Thyroid gland (tissue), 4 donors: ENCODE data around the gene GRSF1. TPM values are rescaled to one million over a fixed set of nuclear protein-coding genes. Genes with fewer than 3 reads are reported as not detected.
A peak's percentile ranks its signal among the peaks of the same experiment; 100 is the strongest.
"Not testable (repeated sequence)": the region's sequence is repeated elsewhere in the genome, so short reads cannot be mapped to it uniquely, and the experiment has no call there.

Source experiments
- DNase-seq, 2 donors: peaks; one replicate each; pipeline ENCODE4 v3.0.0-alpha.2; 2019
- H3K27ac ChIP-seq, 3 donors: fragments of 200-600 bp; sonication (generic); 1 replicate in 2 of 3; 2 replicates in 1 of 3; pipeline ENCODE4 v1.5.1; 2016 to 2019; ENCODE audit warnings: mild to moderate bottlenecking in 1 of 3, moderate library complexity in 1 of 3
- H3K27me3 ChIP-seq: fragments of 200-600 bp; sonication (generic); one replicate; pipeline ENCODE4 v1.5.1; 2019
- H3K36me3 ChIP-seq, 2 donors: fragments of 200-600 bp; sonication (generic); one replicate each; pipeline ENCODE4 v1.5.1; 2016 to 2019
- H3K4me1 ChIP-seq, 2 donors: fragments of 200-600 bp; sonication (generic); one replicate each; pipeline ENCODE4 v1.5.1; 2017 to 2019
- H3K4me3 ChIP-seq, 3 donors: fragments of 200-600 bp; sonication (generic); replicated peaks in 1 of 3; 1 replicate in 2 of 3; 2 replicates in 1 of 3; pipeline ENCODE4 v1.5.1; 2016; ENCODE audit warnings: mild to moderate bottlenecking in 1 of 3
- H3K9me3 ChIP-seq: fragments of 200-600 bp; sonication (generic); one replicate; pipeline ENCODE4 v1.5.1; 2017
- POLR2A ChIP-seq, 2 donors: fragments of 450-650 bp; IDR thresholded peaks; one replicate each; pipeline ENCODE4 v1.6.1; 2017; ENCODE audit warnings: antibody characterized with exemption in 2 of 2, mild to moderate bottlenecking in 2 of 2, moderate library complexity in 1 of 2
- WGBS, 2 donors: methylation state at CpG; one replicate each; pipeline ENCODE4 v1.1.5; 2017; 5-methylcytosine and 5-hydroxymethylcytosine counted together
- intact Hi-C: fragments of 100-400 bp; cut with DNase I; formaldehyde crosslinking; loops from one replicate; pipeline ENCODE4 v1.15.1; 2023
- total RNA-seq, 4 donors: library from RNA; depleted of rRNA; stranded (reverse); fragments of >200 nt; gene quantifications; one replicate each; pipeline ENCODE4 v1.2.3, GENCODE V29; 2016
- TF ChIP-seq, protein P1 (sequence below), 6 experiments: fragments of 200-600 bp in 3 of 6; fragments of 450-650 bp in 3 of 6; sonication (generic) in 3 of 6; IDR thresholded peaks; one replicate each; pipeline ENCODE4 v1.5.1; 2016 to 2019; ENCODE audit warnings: antibody characterized with exemption in 6 of 6, mild to moderate bottlenecking in 2 of 6, inconsistent platforms in 1 of 6, moderate library complexity in 1 of 6

GRSF1 gene
- total RNA-seq, 4 donors from 2014 or later, result 59.7 to 69.6 (median 67.0) TPM

DNA sequence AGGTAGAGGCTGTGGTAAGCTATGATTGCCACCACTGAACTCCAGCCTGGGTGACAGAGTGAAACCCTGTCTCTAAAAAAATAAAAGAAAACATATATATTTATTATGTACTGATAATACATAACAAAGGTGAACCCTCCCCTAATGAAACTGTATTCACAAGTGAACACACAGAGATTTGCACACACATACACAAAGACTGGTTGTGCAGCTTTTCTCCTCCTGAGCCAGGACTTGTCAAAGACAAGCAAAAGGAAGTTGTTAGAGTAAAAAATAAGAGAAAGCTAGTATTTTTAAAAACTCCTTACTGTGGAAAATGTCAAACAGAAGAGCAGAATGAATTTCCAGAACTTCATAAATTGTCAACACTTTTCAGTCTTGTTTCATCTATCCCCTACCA, 1.5 kb upstream of the GRSF1 start:
- intact Hi-C loops, result no loop called here

DNA sequence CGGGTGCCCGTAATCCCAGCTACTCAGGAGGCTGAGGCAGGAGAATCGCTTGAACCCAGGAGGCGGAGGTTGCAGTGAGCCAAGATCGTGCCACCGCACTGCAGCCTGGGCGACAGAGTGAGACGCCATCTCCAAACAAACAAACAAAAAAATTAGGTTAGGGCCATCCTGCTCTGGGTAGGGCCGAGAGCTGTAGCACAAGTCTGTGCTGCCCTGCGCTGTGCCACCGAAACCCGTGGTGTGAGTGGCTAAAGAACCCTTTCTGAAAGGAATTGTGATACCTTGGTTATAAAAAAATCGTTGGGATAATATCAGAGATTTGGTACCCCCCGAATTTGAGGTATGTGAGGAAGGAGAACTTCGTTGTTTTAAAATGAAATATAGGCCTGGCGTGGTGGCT, 941 bp upstream of the GRSF1 start:
- H3K9me3 ChIP-seq, DNase-seq, H3K27me3 ChIP-seq, H3K36me3 ChIP-seq, H3K4me3 ChIP-seq, intact Hi-C loops, H3K27ac ChIP-seq: not testable (repeated sequence)
- peaks cover 3 to 12% of the 10 kb centered on the region in 2 donors for H3K4me1 ChIP-seq
- 93 to 96% methylated on average over 16 of the region's 16 CpGs for WGBS, 2 donors

More for the DNA sequence above, 1.5 kb upstream of the GRSF1 start:
- no peak for DNase-seq
- Histone ChIP-seq H3K4me3 (no peak overlapping the region), H3K9me3 (no peaks in the 10 kb centered on the region), H3K27me3 (no peaks in the 10 kb centered on the region), H3K4me1 (peaks cover 3 to 10% of the 10 kb centered on the region in 2 donors), H3K36me3 (no peaks in the 10 kb centered on the region), H3K27ac (no peak overlapping the region)
- no peak for TF ChIP-seq POLR2A (IDR thresholded peaks at IDR 0.05)
- TF ChIP-seq, protein P1, sequence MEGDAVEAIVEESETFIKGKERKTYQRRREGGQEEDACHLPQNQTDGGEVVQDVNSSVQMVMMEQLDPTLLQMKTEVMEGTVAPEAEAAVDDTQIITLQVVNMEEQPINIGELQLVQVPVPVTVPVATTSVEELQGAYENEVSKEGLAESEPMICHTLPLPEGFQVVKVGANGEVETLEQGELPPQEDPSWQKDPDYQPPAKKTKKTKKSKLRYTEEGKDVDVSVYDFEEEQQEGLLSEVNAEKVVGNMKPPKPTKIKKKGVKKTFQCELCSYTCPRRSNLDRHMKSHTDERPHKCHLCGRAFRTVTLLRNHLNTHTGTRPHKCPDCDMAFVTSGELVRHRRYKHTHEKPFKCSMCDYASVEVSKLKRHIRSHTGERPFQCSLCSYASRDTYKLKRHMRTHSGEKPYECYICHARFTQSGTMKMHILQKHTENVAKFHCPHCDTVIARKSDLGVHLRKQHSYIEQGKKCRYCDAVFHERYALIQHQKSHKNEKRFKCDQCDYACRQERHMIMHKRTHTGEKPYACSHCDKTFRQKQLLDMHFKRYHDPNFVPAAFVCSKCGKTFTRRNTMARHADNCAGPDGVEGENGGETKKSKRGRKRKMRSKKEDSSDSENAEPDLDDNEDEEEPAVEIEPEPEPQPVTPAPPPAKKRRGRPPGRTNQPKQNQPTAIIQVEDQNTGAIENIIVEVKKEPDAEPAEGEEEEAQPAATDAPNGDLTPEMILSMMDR (IDR thresholded peaks at IDR 0.05), result no peak

DNA sequence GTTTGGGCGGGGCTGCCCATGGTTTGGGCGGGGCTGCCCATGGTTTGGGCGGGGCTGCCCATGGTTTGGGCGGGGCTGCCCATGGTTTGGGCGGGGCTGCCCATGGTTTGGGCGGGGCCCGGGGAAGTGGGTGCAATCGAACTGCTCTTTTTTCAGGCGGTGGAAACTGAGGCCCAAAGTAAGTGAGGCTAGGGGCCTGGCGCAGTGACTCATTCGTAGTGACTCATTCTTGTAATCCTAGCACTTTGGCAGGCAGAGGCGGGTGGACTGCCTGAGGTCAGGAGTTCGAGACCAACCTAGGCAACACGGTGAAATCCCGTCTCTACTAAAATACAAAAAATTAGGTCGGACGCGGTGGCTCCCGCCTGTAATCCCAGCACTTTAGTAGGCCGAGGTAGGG, 447 bp upstream of the GRSF1 start:
- H3K27ac ChIP-seq, intact Hi-C loops, H3K9me3 ChIP-seq, H3K4me3 ChIP-seq, H3K36me3 ChIP-seq, H3K27me3 ChIP-seq: not testable (repeated sequence)
- H3K4me1 ChIP-seq, result peaks cover 3 to 12% of the 10 kb centered on the region in 2 donors
- DNase-seq, result peak; percentile 31 to 52
- 83 to 91% methylated on average over 10 to 11 of the region's 20 CpGs for WGBS, 2 donors

DNA sequence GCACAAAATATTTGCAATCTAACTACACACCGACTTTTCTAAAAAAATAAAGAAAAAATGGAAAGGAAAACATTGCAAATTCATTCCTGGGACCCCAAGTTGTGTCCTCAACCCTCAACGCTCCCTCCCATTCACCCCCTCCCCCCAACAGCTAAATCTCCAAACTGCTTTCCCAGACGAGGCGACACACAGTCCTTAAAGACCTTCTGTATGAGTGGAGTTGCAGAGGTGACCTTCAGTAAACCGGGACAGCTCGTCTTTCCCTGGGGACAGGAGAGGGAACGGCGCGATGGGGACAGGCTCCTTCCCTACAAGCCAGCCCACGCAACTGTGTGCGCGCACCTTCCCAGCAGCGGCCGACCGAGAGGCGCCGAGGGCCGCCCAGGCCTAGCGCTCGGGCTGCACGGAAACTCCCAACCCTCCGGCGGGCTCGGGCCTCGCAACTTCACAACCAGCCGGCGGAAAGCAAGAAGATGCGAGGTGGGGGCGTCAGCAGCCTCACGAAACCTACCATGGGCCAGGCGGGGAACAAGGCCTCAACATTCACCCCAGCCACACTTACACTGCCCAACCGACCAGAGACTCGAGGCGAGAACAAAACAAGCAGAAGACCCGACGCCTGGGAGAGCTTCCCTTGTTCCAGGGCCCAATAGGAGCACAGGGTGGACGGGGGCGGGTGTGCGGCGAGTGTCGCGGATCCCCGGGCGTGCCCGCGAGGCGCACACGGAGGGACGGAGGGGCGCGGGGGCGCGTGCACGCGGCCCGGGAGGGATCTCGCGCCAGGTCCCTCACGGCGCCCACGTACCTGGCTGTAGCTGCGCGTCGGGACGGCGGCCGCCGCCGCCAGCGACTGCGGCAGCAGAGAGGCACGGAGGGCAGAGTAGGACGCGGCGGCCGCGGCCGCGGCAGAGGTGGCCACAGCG, 763 bp downstream of the GRSF1 start:
- H3K9me3 ChIP-seq, result no peaks in the 10 kb centered on the region
- intact Hi-C loops, result loop anchor here (10.0 kb wide), 2 partner anchors 134 to 156 kb away; partner anchors contain the start of gene DCK
- TF ChIP-seq POLR2A (IDR thresholded peaks at IDR 0.05), result no peak
- TF ChIP-seq, protein P1 (IDR thresholded peaks at IDR 0.05), result no peak
- H3K4me3 ChIP-seq, result peak overlapping the region; percentile 87 to 99 (median 98)
- peaks cover 3 to 12% of the 10 kb centered on the region in 2 donors for H3K4me1 ChIP-seq
- H3K27me3 ChIP-seq, result no peaks in the 10 kb centered on the region
- DNase-seq, result peak; percentile 70 to 79
- 1% methylated on average over 6 to 24 of the region's 80 CpGs for WGBS, 2 donors
- H3K27ac ChIP-seq, result peak overlapping the region; percentile 78 to 91 (median 89)
- peaks cover 4 to 10% of the 10 kb centered on the region in 2 donors for H3K36me3 ChIP-seq

DNA sequence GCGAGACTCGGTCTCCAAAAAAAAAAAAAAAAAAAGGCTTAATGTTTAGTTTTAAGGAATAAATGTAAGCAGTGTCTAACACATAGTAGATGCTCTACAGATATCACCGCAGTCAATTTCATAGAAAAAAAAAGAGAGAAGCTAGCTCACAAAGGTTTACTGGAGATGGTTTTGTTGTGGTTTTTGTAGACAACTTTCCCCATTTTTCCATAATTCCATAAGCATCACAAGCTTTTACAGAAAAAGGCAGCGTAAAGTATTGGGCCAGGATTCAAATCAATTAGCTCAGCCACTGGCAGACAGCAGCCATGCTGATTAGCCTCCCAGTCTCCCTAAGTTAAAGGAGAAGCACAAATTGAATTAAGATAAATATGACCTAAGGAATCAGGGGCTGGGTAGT, 1.5 kb downstream of the GRSF1 start:
- intact Hi-C loops, result loop anchor here (10.0 kb wide), 2 partner anchors 133 to 157 kb away; partner anchors contain the start of gene DCK
- Histone ChIP-seq H3K9me3 (no peaks in the 10 kb centered on the region), H3K36me3 (peaks cover 4 to 16% of the 10 kb centered on the region in 2 donors), H3K27ac (peak overlapping the region in 1 of 3 donors; percentile 91), H3K4me1 (peaks cover 3 to 12% of the 10 kb centered on the region in 2 donors), H3K4me3 (peak overlapping the region; percentile 87 to 99 (median 98)), H3K27me3 (no peaks in the 10 kb centered on the region)
- no peak for DNase-seq
- TF ChIP-seq, protein P1 (IDR thresholded peaks at IDR 0.05), result no peak
- no peak for TF ChIP-seq POLR2A (IDR thresholded peaks at IDR 0.05)
- WGBS, 2 donors, result 17 to 28% methylated on average over 4 of the region's 4 CpGs

DNA sequence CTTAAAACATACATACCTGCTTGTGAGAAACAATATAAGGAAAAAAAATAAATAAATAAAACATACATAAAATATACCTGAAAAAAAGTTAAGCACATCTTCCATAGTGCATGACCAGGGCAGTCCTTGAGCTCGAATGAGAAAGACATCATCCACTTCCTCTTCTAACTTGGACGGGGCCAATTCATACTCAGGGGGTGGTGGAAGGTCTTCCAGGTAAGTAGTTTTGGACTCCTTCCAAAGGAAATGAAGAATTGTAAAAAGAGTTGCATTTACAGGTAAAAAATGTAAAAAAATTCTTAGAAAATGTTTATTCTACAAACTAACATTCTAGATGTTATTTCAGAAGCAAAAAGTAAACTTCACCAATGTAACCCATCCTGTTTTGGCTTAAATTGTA, 3.6 kb downstream of the GRSF1 start:
- intact Hi-C loops, result loop anchor here (10.0 kb wide), 2 partner anchors 131 to 159 kb away; partner anchors contain the start of gene DCK
- 45 to 60% methylated on average over 2 of the region's 2 CpGs for WGBS, 2 donors
- no peak for DNase-seq

More for the DNA sequence above, 3.6 kb downstream of the GRSF1 start:
- Histone ChIP-seq H3K36me3 (peaks cover 21 to 25% of the 10 kb centered on the region in 2 donors), H3K9me3 (no peaks in the 10 kb centered on the region), H3K4me3 (no peak overlapping the region), H3K27me3 (no peaks in the 10 kb centered on the region), H3K4me1 (peaks cover 3 to 12% of the 10 kb centered on the region in 2 donors), H3K27ac (no peak overlapping the region)
- TF ChIP-seq, protein P1 (IDR thresholded peaks at IDR 0.05), result no peak
- no peak for TF ChIP-seq POLR2A (IDR thresholded peaks at IDR 0.05)
